HCT116 (cell line): ENCODE measurements around the gene AMOTL1.

Source experiments
- EZH2 ChIP-seq: fragments of 200-600 bp; sonication (generic); IDR thresholded peaks from 2 replicates; pipeline ENCODE4 v1.6.1; 2017; ENCODE audit warnings: antibody characterized with exemption, mixed run types
- EZH2phosphoT487 ChIP-seq: fragments of 200-600 bp; IDR thresholded peaks from 2 replicates; pipeline ENCODE4 v1.6.1; 2018; ENCODE audit warnings: antibody characterized with exemption, borderline replicate concordance
- JUND ChIP-seq: IDR thresholded peaks from 2 replicates; pipeline ENCODE4 v1.6.1; 2012
- MAX ChIP-seq: IDR thresholded peaks from 2 replicates; pipeline ENCODE4 v1.6.1; 2012
- POLR2A ChIP-seq: IDR thresholded peaks from 2 replicates; pipeline ENCODE4 v1.7.0; 2011; ENCODE audit warnings: borderline replicate concordance; ENCODE audit not compliant: insufficient read depth, insufficient read length; ENCODE audit errors: extremely low read depth
- POLR2AphosphoS5 ChIP-seq: IDR thresholded peaks from 2 replicates; pipeline ENCODE4 v1.6.1; 2011; ENCODE audit warnings: mild to moderate bottlenecking, low read depth, low read length, moderate library complexity
- RAD21 ChIP-seq: IDR thresholded peaks from 2 replicates; pipeline ENCODE4 v1.6.1; 2012; ENCODE audit warnings: low read depth, mild to moderate bottlenecking
- SP1 ChIP-seq: IDR thresholded peaks from 2 replicates; pipeline ENCODE4 v1.6.1; 2012; ENCODE audit warnings: low read depth
- SRF ChIP-seq: IDR thresholded peaks from 2 replicates; pipeline ENCODE4 v1.6.1; 2012; ENCODE audit warnings: low read depth
- YY1 ChIP-seq: IDR thresholded peaks from 2 replicates; pipeline ENCODE4 v1.6.1; 2011; ENCODE audit warnings: low read length, low read depth, moderate library complexity, mild to moderate bottlenecking; ENCODE audit not compliant: insufficient replicate concordance; ENCODE audit errors: extremely low read depth
- ZFX ChIP-seq: fragments of 450-650 bp; IDR thresholded peaks from 2 replicates; pipeline ENCODE4 v1.6.1; 2017
- TF ChIP-seq, protein P1 (sequence below), 3 experiments: fragments of 200-600 bp in 1 of 3; sonication (generic) in 1 of 3; IDR thresholded peaks in 2 of 3; conservative IDR thresholded peaks in 1 of 3; 2 replicates each; pipeline ENCODE4 v1.5.1; 2012 to 2017; ENCODE audit warnings: low read depth in 2 of 3, low read length in 2 of 3, antibody characterized with exemption in 1 of 3, borderline replicate concordance in 1 of 3, control low read depth in 1 of 3, mild to moderate bottlenecking in 1 of 3, mixed read lengths in 1 of 3, mixed run types in 1 of 3, moderate library complexity in 1 of 3; ENCODE audit not compliant: insufficient read depth in 1 of 3
- TF ChIP-seq, protein P2 (sequence below): IDR thresholded peaks from 2 replicates; pipeline ENCODE4 v1.6.1; 2012; ENCODE audit warnings: low read depth

- TF ChIP-seq, protein P1, sequence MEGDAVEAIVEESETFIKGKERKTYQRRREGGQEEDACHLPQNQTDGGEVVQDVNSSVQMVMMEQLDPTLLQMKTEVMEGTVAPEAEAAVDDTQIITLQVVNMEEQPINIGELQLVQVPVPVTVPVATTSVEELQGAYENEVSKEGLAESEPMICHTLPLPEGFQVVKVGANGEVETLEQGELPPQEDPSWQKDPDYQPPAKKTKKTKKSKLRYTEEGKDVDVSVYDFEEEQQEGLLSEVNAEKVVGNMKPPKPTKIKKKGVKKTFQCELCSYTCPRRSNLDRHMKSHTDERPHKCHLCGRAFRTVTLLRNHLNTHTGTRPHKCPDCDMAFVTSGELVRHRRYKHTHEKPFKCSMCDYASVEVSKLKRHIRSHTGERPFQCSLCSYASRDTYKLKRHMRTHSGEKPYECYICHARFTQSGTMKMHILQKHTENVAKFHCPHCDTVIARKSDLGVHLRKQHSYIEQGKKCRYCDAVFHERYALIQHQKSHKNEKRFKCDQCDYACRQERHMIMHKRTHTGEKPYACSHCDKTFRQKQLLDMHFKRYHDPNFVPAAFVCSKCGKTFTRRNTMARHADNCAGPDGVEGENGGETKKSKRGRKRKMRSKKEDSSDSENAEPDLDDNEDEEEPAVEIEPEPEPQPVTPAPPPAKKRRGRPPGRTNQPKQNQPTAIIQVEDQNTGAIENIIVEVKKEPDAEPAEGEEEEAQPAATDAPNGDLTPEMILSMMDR (IDR thresholded peaks at IDR 0.05 in 2 of 3, conservative IDR thresholded peaks at IDR 0.05 in 1 of 3; ENCODE audit: borderline replicate concordance in 1 of 3, insufficient read depth in 1 of 3, low read depth in 2 of 3, low read length in 2 of 3), result no peak
- TF ChIP-seq SP1 (no peak), POLR2A (no peak), EZH2phosphoT487 (no peak), JUND (no peak), POLR2AphosphoS5 (no peak), RAD21 (no peak), YY1 (no peak), MAX (no peak), SRF (no peak), EZH2 (no peak), ZFX (no peak)
- TF ChIP-seq, protein P2, sequence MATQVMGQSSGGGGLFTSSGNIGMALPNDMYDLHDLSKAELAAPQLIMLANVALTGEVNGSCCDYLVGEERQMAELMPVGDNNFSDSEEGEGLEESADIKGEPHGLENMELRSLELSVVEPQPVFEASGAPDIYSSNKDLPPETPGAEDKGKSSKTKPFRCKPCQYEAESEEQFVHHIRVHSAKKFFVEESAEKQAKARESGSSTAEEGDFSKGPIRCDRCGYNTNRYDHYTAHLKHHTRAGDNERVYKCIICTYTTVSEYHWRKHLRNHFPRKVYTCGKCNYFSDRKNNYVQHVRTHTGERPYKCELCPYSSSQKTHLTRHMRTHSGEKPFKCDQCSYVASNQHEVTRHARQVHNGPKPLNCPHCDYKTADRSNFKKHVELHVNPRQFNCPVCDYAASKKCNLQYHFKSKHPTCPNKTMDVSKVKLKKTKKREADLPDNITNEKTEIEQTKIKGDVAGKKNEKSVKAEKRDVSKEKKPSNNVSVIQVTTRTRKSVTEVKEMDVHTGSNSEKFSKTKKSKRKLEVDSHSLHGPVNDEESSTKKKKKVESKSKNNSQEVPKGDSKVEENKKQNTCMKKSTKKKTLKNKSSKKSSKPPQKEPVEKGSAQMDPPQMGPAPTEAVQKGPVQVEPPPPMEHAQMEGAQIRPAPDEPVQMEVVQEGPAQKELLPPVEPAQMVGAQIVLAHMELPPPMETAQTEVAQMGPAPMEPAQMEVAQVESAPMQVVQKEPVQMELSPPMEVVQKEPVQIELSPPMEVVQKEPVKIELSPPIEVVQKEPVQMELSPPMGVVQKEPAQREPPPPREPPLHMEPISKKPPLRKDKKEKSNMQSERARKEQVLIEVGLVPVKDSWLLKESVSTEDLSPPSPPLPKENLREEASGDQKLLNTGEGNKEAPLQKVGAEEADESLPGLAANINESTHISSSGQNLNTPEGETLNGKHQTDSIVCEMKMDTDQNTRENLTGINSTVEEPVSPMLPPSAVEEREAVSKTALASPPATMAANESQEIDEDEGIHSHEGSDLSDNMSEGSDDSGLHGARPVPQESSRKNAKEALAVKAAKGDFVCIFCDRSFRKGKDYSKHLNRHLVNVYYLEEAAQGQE, result no peak
Measured at GRCh38 chr11:94876222-94876621, 108.1 kb downstream of the AMOTL1 start.
